Amygdala (tissue), 56 donors: ENCODE results near the gene WBP2NL.
A peak's percentile ranks its signal among the peaks of the same experiment; 100 is the strongest.

Experiments used
- DNase-seq, 56 donors: peaks; one replicate each; lab custom pipeline; 2025; lab: John Stamatoyannopoulos, UW

WBP2NL gene

DNA sequence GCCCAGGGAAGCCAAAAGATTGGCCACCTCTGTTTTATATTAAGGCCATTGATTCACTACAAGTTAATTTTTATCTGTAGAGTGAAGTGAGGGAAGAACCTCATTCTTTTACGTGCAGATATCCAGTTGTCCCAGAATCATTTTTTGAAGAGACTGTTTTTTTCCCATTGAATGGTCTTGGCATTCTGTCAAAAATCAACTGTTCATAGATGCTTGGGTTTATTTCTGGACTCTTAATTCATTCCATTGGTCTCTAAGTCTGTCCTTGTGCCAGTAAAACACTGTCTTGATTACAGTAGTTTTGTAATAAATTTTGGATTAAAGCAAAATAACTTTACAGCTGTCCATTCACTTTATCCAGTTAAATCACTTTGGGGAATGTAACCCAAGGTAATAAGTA, 26.8 kb downstream of the WBP2NL start:
- no peak for DNase-seq

DNA sequence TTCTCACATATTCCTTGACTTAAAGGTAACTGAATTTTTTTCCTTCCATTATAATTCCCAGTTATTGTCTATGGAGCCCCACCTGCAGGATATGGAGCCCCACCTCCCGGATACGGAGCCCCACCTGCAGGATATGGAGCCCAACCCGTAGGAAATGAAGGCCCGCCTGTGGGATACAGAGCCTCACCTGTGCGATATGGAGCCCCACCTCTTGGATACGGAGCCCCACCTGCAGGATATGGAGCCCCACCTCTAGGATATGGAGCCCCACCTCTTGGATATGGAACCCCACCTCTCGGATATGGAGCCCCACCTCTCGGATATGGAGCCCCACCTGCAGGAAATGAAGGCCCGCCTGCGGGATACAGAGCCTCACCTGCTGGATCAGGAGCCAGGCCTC, 28.1 kb downstream of the WBP2NL start:
- no peak for DNase-seq

DNA sequence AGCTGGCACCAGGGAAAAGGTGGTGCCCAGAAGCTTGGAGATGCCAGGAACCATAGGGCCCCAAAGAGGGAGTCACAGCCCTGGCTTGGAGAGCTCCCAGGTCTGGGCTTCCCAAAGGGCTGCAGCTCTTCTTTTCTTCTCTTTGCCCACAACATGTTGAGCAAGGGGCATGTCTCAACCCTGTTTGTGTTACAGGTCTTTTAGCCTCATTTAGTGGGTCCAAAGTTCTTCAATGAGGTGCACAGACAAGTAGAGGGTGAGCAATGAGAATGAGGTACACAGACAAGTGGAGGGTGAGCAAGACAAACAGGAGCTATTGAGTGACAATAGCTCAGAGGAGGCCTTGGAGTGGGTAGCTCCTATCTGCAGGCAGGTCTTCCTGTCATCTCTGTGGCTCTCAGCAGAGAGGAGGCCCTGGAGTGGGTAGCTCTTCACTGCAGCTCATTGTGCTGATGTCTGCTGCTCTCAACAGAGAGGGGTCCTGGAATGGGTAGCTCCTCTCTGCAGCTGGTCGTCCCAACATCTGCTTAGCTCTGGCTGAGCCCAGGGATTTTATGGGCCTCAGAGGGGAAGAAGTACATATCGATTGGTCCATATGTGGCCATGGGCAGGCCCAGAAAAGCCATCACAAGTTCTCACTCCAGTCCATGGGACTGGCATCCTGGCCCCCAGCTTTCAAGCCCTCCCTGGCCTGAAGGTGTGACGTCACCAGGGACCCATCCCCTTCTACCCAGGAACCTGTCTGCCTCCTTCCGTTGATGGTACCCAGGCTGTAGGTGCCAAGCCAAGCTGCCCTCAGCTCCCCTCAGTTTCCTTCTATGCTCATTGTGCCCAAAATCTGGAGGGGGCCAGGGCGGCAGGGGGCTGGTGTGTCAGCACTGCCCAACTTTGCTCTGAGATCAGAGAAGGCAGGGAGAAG, 34.9 kb downstream of the WBP2NL start:
- DNase-seq, result no peak

DNA sequence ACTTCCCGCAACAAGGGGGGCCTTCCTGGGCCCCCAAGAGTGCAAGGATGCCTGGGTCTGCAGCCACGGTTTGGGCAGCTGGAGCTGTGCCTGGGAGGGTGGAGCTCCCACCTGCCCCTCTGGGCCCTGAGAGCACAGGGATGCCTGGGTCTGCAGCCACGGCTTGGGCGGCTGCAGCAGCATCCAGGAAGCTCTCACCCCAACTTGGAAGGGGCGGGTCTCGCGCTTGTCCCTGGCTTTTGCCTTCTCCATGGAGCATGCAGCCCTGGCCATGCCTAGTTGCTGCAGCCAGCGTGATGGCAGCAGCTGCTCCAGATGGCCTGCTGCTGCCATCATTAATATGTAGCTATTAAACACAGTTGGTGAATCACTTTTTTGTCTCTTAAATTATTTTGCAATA, 36.7 kb downstream of the WBP2NL start:
- no peak for DNase-seq

DNA sequence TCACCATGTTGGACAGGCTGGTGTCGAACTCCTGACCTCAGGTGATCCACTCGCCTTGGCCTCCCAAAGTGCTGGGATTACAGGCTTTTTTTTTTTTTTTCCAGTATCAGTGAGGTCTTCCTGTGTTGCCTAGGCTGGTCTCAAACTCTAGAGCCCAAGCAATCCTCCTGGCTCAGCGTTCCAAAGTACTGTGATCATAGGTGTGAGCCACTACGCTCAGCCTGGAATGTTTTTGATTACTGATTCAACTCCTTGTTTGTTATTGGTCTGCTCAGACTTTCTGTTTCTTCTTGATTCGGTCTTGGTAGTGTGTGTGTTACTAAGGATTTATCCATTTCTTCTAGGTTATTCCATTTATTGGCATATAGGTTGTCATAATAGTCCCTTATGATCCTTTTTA, 40.7 kb downstream of the WBP2NL start:
- no peak for DNase-seq

DNA sequence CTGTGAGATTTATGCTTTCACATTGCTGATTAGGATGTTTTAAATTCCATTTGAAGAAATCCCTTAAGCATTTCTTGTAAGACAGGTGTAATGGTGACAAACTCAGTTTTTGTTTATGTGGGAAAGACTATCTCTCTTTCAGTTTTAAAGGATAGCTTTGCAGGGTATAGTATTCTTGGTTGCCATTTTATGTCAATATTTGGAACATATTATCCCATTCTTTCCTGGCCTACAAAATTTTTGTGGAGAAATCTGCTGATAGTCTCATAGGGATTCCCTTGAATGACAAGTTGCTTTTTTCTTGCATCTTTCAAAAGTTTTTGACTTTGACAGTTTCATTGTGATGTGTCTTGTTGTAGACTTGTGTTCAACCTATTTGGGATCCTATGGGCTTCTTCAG, 43.2 kb downstream of the WBP2NL start:
- no peak for DNase-seq

DNA sequence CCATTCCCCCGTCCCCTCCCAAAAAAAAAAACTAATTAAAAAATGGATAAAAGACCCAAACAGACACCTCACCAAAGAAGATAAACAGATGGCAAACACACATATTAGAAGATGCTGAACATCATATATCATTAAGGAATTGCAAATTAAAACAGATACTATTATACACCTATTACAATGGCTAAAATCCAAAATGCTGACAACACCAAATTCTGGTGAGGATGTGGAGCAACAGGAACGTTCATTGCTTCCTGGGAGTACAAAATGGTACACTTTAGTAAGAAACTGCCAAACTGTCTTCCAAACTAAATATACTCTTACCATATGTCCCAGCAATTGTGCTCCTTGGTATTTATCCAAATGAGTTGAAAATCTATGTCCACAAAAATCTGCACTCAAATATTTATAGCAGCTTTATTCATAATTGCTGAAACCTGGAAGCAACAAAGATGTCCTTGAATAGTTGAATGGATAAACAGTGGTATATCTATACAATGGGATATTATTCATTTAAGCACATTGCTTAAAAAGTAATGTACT, 52.1 kb downstream of the WBP2NL start:
- DNase-seq, result no peak

DNA sequence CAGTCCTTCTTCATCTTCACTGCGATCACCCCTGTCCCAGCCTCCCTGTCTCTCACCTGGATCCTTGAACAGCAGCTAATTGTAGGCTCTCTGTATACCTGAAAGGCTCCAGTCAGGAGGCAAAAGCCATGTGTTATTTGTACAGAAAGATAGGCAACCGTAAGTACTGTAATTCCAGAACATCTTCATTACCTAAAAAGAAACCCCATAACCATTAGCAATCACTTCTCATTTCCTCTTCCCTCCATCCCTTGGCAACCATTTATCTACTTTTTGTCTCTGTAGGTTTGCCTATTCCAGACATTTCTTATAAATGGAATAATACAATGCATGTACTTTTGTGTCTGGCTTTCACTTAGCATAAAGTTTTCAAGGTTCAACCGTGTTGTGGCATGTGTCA, 54.2 kb downstream of the WBP2NL start:
- no peak for DNase-seq

DNA sequence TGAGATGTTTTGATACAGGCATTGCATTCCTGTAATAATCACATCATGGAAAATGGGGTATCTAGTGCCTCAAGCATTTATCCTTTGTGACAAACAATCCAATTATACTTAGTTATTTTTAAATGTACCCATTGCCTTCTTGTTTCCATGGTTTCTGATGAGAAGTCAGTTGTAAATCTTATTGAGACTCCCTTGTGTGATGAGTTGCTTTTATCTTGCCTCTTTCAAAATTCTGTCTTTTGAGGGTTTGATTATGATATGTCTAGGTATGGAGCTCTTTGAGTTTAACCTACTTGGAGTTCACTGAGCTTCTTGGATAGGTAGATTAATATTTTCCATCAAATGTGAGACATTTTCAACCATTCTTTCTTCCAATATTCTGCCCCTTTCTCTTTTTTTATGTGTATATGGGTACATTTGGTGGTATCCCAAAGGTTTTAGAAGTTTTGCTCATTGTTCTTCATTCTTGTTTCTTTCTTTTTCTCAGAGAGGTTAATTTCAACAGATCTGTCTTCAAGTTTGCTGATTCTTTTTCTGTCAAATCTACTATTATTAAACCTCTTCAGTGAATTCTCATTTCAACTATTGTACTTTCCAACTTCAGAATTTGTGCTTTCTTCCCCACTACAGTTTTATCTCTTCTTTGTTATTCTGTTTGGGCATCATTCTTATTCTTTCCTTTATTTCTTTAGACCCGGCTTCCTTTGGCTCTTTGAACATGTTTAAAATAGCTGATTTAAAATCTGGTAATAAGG, 58.3 kb downstream of the WBP2NL start:
- no peak for DNase-seq

DNA sequence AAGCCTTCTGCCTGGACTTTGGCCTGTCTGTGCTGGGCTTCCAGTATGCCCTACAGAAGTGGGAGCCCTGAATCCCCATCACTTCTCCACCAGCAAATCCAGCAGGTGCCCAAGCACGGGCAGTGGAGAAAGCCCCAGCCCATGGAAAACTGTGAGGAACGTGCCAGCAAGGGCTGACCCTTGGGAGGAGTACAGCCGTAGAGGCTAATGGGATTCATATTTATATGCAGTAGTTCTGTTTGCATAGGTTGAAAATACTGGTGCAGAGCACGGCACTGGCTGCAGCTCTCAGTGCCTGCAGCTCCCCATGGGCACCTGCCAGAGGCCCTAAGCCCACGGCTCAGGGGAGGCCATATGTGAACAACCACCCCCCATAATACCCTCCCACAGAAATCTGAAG, 61.9 kb downstream of the WBP2NL start:
- DNase-seq, result no peak

DNA sequence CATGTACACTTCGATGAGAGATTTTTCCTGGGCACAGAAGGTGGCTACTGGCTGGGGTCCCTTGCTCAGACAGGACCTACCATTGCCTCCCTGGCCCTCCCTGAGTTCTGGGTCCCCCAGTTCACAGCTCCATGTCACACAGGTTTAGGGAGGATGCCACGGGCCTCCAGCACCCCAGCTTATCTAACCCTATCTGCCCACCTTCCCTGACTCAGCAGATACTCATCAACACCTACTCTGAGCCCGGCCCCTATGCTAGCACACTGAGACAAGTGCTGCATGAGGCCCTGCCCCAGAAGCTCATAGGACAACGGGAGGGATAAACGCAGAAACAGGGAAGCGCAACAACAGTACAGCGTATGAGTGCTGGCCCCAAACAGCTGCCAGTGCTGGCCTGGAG, 62.5 kb downstream of the WBP2NL start:
- no peak for DNase-seq

DNA sequence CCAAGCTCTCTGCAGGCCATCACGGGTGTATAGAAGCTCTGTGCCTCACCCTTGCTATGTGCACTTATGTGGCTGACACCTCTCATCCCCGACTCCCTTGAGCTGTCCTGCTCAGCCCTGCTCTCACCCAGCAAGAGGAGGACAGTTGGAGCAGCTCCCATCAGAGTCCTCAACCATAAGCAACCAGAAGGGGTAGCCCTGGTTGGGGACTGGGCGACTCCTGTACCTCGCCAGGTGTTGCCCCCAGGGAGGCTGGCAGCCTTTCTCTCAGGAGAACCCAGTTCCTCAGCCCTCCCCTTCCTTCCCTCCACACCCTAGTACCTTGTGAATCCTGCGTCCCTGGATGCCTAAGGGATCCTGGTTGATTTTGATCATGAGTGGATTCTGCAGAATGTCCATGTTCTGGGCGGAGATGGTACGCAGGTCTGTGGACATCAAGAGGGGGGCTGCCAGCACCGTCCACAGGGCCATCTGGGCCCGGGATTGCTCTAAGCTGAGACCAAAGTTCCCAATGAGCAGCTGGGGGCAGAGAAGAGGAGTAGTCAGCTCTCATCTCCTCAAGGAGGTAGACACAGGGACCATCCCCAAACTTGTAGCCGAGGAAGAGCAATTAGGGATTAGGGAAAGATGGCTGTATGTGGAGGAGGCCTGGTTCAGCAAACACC, 64.0 kb downstream of the WBP2NL start:
- DNase-seq, result no peak

DNA sequence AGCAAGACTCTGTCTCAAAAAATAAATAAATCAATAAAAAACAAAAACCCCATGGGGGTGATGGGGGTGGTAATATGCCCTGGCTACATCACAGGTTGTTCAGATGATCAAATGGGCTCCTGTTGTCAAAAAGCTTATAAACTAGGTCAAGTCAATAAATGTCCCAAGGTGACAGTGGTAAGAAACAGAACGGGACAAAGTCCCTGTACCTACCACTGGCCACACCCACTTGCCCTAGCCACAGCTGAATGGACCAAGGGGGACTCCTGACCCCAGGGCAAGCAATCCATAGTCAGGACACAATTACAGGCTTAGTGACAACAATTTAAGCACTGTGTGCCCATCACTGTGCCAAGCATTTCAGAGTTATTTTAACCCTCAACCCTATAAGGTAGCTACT, 66.0 kb downstream of the WBP2NL start:
- DNase-seq, result no peak

DNA sequence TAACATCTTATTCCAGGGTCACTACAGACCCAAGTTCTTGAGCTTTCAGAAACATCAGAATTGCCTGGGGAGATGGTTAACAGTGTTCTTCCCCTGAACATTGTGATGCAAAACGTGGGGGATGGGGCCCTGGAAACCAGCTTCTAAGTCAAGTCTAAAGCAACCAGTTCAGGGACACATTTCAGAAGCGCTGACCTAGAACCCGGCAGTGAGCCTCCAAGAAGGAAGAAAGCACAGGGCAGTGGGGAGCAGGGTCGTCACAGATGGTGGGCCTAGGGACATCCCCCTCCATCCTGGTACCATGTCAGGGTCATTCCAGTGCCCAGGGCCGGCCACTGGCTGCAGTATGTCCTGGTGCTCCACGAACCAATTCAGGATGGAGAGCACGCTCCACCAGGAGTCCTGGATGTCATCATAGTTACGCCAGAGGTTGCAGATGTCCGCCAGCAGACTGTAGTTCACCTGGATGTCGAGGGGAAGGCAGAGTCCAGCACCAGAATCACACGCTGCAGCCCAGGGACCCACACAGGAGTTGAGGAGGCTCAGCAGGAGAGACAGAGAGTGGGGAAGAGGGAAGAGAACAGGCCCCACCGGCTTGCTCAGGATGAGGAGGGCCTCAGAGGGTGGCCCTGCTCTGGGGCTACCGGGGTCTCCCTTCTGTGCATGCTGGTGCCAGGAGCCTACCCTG, 67.0 kb downstream of the WBP2NL start:
- no peak for DNase-seq

DNA sequence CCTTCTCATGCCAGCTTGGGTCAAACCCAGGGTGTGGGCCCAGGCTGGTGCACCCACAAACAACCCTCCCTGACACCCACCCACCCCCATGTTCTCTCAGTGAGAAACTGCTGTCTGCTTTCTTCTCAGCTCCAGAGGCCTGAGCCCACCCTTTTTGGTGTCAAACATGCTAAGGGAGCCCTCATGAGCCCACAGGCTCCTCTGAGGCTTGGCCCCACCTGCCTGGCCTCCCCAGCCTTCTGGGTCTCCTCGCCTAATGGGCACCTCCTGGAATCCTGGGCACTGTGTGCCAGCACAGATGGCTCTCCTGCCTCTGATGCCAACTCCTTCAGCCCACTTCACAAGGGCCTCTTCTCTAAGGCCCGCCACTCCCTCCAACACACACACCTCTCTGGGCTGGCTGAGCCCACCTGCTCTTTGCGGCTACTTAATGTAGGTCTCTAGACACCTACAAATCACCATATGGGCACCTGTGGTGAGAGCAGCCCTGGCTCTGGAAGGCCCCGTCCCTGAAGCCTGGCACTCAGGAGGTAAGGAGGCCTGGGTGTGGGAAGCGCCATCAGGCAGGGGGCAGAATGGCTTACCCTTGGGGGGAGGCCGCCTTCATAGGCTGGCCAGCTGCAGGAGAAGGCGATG, 67.7 kb downstream of the WBP2NL start:
- DNase-seq, result no peak

DNA sequence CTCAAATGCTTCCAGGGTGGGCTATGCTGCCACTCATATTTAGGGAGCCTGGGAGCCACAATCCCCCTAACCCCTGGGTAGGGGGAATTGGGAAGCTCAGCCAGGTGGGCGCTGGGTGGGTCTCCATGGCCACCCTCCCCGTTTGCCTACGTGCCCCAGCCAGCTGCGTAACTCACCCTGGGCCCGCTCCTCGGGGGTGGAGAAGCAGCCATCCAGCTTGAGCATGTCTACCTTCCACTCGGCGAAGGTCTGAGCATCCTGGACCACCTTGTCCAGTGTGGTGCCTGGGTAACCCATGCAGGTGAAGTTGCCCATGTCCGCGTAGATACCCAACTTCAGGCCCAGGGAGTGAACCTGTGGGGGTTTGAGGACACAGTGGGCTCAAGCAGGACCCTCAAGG, 68.3 kb downstream of the WBP2NL start:
- DNase-seq, result no peak

DNA sequence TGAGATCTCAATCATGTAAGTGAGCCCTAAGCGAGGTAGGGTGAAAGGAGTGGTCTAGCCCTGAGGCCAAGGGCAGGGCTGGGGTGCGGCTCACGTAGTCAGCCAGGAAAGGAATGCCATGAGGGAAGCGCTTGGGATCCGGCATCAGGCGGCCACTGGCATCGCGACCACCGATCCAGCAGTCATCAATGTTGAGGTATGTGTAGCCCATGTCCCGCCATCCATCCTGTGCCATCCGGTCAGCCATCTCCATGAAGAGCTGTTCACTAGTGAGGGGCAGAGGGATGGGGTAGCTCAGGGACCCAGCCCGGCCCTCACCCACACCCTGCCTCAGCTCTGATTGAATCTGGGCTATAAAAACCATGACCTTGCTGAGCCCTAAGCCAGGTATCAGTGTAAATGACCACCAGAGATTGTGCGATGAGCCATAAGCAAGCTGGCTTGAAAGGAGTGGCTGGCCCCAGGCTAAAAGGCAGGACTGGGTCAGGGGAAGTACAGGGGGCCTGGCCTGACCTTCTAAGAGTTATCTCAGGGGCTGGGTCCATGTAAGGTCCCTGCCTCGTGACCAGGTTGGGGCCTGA, 69.2 kb downstream of the WBP2NL start:
- DNase-seq, result no peak

DNA sequence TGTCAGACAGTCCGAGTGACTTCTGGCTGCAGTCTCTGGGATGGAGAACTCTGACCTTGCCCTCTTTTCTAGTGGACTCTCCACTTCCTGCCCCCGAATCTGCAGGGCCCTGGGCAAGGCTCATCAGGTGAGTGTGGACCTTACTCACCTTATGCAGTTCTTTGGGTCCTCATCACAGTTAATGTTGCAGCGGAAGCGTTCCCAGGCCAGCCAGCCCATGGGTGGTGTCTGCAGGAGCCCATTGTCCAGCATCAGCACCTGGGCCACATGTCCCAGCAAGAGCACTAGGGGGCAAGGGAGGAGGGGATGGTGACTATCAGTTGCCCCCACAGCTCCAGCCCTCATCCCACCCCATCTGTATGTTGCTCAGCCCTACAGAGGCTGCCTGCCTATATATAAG, 69.7 kb downstream of the WBP2NL start:
- DNase-seq, result no peak

DNA sequence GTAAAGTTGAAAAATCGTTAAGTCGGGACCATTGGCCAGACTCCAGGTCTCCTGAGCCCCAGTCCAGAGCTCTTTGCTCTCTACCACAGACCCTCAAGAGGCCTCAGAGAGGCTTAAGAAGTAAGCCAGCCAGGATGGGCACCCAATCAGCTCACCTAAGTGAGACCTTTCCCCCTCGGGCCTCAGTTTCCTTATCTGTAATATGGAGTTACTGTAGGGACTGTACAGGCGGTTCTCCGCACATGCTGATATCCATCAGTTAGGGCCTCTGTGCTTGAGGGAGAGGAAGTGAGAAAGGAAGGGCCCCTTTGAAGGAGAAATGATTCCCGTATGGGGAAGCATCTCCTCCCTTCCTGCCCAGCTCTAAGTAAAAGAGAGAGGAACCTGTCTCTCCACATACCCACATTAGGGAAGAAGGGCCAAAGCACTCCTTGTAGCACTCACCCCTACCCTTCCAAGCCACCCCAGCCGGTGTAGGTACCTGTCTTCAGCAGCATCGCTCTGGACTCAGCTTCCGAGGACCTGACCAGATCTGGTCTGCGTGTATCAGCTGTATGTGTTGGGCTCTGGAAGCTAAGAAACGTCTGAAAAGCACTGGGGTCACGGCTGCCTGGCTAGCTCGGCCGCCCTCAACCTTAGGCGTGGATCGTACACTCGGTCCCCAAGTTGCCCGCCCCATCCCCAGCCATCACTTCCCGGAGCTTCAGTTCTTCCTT, 71.4 kb downstream of the WBP2NL start:
- peak in 5 of 56 donors; percentile 28 to 49 (median 41) for DNase-seq
